SU-DHL-6 (cell line): ENCODE measurements around the gene SMARCA5.

ENCODE experiments used
- EZH2phosphoT487 ChIP-seq: fragments of 200-600 bp; sonication (generic), shearing (Covaris generic); conservative IDR thresholded peaks from 2 replicates; pipeline ENCODE4 v1.6.1; 2018; ENCODE audit warnings: mild to moderate bottlenecking, antibody characterized with exemption, low read length, moderate library complexity, mixed read lengths
- TF ChIP-seq, protein P1 (sequence below): fragments of 200-600 bp; sonication (generic); IDR thresholded peaks from one replicate; pipeline ENCODE4 v1.5.1; 2017; ENCODE audit warnings: antibody characterized with exemption, mild to moderate bottlenecking, low read length, moderate library complexity; ENCODE audit not compliant: insufficient read depth, poor library complexity, severe bottlenecking

DNA sequence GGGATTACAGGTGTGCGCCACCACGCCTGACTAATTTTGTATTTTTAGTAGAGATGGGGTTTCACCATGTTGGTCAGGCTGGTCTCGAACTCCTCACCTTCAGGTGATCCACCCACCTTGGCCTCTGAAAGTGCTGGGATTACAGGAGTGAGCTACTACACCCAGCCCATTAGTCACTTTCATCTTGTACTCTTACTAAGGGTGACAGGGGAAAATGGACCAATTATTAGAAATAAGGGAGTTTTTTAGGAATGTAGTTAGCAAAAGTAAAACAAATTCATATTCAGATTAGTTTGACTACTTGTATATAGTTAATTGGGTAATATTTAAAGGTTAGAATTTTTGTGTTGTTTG lies 26.1 kb downstream of the SMARCA5 start:
- TF ChIP-seq, protein P1, sequence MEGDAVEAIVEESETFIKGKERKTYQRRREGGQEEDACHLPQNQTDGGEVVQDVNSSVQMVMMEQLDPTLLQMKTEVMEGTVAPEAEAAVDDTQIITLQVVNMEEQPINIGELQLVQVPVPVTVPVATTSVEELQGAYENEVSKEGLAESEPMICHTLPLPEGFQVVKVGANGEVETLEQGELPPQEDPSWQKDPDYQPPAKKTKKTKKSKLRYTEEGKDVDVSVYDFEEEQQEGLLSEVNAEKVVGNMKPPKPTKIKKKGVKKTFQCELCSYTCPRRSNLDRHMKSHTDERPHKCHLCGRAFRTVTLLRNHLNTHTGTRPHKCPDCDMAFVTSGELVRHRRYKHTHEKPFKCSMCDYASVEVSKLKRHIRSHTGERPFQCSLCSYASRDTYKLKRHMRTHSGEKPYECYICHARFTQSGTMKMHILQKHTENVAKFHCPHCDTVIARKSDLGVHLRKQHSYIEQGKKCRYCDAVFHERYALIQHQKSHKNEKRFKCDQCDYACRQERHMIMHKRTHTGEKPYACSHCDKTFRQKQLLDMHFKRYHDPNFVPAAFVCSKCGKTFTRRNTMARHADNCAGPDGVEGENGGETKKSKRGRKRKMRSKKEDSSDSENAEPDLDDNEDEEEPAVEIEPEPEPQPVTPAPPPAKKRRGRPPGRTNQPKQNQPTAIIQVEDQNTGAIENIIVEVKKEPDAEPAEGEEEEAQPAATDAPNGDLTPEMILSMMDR = no peak
- TF ChIP-seq EZH2phosphoT487 = no peak
